Fibroblast of villous mesenchyme (primary cell): ENCODE measurements around the gene HSPA4L. TPM values are rescaled to one million over a fixed set of nuclear protein-coding genes. Genes with fewer than 3 reads are reported as not detected.

Experiments used
- DNase-seq: peaks from one replicate; pipeline ENCODE4 v3.0.0-alpha.2; 2010; ENCODE audit warnings: low read depth
- H3K4me3 ChIP-seq: 2 replicates; pipeline ENCODE4 v1.5.1; 2011; ENCODE audit warnings: low read depth, mild to moderate bottlenecking, low read length
- total RNA-seq: library from RNA; depleted of rRNA; stranded (reverse); fragments of >200 nt; gene quantifications from 2 replicates; pipeline ENCODE4 v1.2.3, GENCODE V29; 2012
- TF ChIP-seq, protein P1 (sequence below): IDR thresholded peaks from 2 replicates; pipeline ENCODE4 v1.5.1; 2012; ENCODE audit warnings: low read depth, mild to moderate bottlenecking, low read length; ENCODE audit not compliant: insufficient read depth

HSPA4L gene
- total RNA-seq, 1 donor, result 6.5 TPM

DNA sequence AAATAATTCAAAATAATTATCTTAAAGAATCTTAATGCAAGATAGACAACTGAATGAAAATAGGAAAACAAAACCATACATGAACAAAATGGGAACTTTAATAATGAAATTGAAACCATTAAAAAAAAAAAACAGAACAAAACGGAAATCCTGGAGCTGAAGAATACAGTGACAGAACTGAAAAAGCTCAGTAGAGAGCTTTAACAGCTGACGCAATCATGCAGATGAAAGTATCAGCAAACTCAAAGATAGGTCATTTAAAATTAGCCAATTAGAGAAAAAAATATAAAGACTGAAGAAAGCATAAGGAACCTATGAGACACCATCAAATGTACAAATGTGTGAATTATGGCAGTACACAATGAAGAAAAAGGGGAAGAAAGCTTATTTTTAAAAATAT, 33.2 kb upstream of the HSPA4L start:
- DNase-seq, result no peak
- no peak overlapping the region for H3K4me3 ChIP-seq
- TF ChIP-seq, protein P1, sequence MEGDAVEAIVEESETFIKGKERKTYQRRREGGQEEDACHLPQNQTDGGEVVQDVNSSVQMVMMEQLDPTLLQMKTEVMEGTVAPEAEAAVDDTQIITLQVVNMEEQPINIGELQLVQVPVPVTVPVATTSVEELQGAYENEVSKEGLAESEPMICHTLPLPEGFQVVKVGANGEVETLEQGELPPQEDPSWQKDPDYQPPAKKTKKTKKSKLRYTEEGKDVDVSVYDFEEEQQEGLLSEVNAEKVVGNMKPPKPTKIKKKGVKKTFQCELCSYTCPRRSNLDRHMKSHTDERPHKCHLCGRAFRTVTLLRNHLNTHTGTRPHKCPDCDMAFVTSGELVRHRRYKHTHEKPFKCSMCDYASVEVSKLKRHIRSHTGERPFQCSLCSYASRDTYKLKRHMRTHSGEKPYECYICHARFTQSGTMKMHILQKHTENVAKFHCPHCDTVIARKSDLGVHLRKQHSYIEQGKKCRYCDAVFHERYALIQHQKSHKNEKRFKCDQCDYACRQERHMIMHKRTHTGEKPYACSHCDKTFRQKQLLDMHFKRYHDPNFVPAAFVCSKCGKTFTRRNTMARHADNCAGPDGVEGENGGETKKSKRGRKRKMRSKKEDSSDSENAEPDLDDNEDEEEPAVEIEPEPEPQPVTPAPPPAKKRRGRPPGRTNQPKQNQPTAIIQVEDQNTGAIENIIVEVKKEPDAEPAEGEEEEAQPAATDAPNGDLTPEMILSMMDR, result no peak

DNA sequence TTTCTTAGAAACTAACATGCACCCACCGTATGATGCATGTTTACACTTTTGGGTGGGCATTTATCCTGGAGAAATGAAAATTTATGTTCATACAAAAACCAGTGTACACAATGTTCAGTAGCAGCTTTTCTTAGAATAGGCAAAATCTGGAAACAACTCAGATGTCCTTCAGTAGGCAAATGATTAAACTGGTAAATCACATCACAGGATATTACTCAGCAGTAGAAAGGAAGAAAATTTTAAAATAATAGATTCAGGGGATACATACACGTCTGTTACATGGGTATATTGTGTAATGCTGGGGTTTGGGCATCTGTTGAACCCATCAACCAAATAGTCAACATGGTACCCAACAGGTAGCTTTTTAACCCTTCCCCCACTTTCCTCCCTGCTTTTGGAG, 25.2 kb upstream of the HSPA4L start:
- no peak overlapping the region for H3K4me3 ChIP-seq
- no peak for DNase-seq
- TF ChIP-seq, protein P1, result no peak

DNA sequence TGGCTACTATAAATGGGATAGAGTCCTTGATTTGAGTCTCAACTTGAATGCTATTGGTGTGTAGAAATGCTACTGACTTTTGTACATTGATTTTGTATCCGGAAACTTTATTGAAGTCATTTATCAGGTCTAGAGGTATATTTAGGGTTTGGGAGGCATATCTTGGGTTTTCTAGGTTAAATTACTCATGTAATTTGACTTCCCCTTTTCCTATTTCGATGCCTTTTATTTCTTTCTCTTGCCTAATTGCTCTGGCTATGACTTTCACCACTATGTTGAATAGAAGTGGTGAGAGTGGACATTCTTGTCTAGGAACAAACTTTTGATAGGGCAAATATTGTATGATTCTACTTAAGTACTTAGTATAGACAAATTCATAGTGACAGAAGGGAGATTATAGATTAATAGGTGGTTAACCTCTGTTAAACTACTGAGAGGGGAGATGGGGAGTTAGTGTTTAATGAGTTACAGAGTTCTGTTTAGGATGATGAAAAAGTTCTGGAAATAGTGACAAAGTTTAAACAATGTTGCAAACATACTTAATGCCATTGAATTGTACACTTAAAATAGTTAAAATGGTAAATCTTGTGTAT, 22.8 kb upstream of the HSPA4L start:
- H3K4me3 ChIP-seq, result no peak overlapping the region
- DNase-seq, result no peak
- TF ChIP-seq, protein P1, result no peak

DNA sequence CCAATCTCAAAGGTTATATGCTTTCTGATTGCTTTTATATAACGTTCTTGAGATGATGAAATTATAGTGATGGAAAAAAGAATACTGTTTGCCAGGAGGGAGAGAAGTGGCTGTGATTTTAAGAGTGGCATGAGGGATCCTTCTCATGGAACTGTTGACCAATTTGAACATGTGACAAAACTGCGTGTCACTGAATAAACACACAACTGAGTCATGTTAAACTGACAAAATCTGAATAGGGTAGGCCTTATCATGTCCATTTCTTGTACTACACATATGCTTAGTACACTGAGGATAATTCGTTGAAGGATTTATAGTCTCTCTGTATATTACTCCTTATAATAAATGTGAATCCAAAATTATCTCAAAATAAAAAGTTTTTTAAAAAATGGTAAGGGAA, 22.2 kb upstream of the HSPA4L start:
- TF ChIP-seq, protein P1, result no peak
- DNase-seq, result no peak
- no peak overlapping the region for H3K4me3 ChIP-seq

DNA sequence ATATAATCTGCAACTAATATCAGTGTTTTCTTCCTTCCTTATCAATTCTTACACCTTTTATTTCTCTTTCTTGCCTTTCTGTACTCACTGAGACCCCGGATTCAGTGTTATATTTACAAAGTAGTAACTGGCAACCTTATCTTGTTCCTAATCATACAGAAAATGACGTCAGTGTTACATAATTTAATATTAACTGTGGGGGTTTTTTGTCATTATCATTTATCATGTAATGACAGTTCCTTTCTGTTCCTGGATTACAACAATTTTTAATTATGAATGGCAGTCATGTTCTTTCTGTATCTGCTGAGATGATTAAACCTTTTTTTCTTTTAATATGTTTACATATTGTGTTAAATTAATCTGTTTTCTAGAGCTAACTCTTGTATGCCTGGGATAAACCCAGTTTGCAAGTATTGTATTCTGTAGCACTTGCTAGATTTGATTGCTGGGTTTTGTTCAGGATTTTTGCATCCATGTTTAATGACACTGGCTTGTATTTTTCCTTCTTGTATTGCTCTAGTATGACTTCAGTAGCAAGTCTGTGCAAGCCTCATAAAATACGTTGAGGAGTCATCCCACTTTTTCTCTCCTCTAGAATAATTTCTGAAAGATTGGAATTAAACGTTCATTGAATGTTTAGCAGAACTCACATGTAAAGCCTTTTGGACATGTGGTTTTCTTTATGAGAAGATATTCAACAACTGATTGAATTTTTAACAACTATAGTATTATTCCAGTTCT, 10.4 kb upstream of the HSPA4L start:
- TF ChIP-seq, protein P1, result no peak
- DNase-seq, result no peak
- H3K4me3 ChIP-seq, result no peak overlapping the region

DNA sequence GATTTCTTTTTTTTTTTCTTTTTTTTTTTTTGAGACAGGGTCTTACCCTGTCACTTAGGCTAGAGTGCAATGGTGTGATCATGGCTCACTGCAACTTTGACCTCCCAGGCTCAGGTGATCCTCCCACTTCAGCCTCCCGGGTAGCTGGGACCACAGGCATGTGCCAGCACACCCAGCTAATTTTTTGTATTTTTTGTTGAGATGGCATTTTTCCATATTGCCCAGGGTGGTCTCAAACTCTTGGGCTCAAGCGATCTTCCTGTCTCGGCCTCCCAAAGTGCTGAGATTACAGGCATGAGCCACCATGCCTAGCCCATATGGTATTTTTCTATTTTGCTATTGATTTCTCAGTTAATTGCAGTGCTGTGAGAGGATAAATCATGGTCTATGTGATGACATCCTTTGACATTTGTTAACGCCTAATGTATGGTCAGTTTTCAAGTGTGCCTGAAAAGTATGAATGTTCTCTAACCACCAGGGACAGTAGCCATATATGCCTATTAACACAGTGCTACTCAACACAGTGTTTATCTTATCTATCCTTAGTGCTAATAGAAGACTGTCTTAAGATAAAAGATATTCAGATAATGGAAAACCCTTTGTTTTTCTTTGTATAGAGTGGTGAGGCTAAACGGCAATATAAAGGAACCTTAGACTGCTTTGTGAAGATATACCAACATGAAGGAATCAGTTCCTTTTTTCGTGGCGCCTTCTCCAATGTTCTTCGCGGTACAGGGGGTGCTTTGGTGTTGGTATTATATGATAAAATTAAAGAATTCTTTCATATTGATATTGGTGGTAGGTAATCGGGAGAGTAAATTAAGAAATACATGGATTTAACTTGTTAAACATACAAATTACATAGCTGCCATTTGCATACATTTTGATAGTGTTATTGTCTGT, 9.1 kb upstream of the HSPA4L start:
- no peak for DNase-seq
- TF ChIP-seq, protein P1, result no peak
- no peak overlapping the region for H3K4me3 ChIP-seq
